HG02623 (cell line): ENCODE measurements around the gene PRR23C.
"Not testable (repeated sequence)": the region's sequence is repeated elsewhere in the genome, so short reads cannot be mapped to it uniquely, and the experiment has no call there.

ENCODE experiments used
- ATAC-seq: cut with Tn5 transposase; IDR thresholded peaks from one replicate; pipeline ENCODE4 v1.9.1; 2021; ENCODE audit warnings: moderate library complexity; ENCODE audit not compliant: unreplicated experiment

PRR23C gene

DNA sequence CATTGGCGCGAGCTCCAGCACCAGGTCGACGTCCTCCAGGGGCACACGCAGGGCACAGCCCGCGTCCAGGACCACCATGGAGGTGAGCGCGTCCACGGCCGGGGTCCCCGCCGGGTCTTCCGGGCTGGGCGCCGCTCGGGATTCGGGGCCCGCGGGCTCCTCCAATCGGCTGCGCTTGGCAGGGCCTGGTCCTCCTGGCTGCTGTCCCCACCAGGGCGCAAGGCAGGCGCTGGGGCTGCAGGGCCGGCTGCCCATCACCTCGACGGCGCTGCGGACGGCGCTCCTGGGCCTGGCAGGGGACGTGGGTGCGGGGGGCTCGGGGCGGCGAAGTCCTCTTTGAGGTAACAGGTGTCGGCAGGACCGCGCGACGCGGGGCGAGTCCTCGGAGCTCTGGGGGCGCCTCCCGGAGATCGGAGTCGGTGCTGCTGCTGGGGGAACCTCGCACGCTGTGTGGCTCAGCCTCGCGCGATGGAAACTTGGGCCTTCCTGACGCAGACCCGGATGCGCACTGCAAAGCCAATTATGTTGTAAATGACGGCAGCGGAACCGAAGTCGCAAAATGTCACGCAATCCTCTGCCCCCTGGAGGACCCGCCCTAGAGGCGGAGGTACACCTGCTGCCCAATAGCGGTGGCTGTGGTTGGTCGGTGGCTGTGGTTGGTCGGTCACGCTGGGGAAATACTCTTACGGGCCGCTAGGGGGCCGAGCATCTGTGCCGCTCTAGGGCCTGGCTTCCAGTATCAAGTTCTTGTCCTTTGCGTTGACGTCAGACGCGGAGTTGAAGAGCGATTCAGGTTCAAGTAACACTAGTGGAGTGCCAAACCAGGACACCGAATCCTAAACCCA lies at the start of gene PRR23C:
Gene PRR23C, minus strand, starts transcription at position 527 of the 845 bp plus-strand sequence. Its CDS starts 272 bp downstream, at position 255.
- ATAC-seq = no peak

DNA sequence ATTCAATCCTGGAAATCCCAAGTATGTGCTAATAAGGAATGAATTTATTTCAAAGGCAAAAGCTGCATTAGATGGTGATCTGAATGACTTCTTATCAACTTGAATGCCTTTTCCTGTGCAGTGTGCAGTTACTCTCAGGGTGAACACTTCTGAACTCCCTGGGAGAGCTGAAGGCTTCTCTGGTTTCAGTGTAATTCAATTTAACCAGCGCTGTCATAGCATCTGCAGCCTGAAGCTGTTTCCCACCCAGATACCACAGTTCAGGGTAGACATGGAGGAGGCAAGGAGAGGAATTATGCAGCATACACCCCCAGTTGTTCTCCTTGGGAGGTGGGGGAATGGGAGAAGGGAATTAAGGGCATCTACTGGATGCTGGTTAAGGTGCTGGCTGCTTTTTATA lies 49.1 kb upstream of the PRR23C start:
- ATAC-seq = no peak

DNA sequence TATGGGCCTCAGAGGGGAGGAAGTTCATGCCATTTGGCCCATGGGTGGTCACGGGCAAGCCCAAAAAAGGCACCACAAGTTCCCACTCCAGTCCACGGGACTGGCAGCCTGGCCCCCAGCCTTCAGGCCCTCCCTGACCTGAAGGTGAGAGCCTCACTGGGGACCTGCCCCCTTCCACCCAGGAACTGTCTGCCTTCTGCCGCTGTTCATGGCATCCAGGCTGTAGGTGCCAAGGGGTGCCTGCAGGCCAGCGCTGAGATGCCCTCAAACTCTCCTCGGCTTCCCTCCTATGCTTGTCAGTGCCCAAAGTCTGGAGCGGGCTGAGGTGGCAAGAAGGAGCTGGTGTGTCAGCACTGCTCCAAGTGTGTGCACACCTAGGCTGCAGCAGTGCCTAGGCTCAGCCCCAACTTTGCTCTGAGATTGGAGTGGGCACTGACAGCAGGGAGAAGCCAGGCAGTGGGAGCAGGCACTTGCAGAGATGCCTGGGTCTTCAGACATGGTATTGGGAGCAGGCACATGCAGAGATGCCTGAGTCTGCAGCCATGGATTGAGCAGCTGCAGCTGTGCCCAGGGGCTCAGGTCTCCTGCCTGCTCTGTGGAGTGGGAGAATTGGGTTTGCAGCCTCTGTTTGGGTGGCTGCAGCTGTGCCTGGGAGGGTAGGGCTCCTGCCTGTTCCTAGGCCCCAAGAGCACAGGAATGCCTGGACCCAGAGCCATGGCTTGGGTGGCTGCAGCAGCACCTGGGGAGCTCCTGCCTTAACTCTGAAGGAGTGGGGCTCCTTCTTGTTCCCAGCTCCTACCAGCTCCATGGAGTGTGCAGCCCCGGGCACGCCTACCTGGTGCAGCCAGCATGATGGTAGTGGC lies 44.0 kb upstream of the PRR23C start:
- ATAC-seq = no peak

DNA sequence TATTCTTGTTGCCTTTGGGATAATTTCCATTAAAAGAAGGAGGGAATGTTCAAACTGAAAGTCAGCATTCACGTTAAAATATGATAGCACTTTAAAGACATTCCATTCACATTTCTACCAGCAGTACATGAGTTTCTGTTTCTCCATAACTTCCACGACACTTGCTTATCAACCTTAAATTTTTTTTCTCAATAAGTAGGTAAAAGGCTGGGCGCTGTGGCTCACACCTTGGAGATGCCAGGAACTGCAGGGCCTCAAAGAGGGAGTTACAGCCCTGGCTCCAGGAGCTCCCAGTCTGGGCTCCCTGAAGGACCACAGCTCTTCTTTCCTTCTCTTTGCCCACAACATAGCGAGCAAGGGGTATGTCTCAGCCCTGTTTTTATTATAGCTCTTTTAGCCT lies 42.9 kb upstream of the PRR23C start:
- ATAC-seq = no peak

DNA sequence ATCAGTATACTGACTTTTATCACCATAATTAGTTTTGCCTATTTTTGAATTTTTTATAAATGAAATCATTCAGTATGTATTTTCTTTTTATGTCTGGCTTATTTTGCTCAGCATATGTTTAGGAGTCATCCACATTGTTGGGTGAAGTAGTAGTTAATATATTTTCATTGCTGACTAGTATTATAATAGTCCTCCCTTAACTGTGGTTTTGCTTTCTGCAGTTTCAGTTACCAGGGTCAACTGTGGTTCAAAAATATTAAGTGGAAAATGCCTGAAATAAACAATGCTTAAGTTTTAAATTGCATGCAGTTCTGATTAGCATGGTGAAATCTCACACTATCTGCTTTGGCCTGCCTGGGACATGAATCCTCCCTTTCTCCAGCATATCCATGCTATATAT lies 39.5 kb upstream of the PRR23C start:
- no peak for ATAC-seq

DNA sequence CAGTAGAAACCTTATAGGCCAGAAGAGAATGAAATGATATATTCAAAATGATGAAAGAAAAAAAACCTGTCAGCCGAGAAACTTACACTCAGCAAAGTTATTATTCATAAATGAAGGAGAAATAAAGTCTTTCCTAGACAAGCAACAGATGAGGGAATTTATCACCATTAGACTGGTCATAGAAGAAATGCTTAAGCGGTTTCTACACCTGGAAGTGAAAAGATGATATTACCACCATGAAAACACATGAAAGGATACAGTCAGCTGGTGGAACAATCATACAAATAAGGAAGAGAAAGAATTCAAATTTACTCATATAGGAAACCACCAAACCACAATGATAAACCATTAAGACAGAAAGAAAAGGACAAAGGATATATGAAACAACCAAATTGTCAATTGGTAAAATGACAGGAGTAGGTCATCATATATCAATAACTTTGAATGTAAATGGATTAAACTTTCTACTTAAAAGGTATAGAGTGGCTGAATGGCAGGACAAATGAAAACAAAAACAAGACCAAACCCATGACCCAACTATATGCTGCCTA lies 29.9 kb upstream of the PRR23C start:
- no peak for ATAC-seq

DNA sequence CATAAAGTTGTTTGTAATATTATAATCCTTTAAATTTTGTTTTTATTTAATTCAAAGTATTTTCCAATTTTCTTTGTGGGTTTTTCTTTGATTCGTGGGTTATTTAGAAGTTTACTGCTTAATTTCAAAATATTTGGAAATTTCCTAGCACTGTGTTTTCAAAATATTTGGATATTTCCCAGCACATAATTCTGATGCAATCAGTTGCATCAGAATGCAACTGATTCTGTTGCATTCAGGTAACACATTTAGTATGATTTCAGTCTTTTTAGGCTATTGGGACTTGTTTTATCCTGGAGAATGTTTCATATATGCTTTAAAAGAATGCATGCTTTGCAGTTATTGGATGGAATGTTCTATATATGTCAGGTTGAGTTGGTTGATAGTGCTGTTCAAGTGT lies 18.2 kb upstream of the PRR23C start:
- no peak for ATAC-seq

DNA sequence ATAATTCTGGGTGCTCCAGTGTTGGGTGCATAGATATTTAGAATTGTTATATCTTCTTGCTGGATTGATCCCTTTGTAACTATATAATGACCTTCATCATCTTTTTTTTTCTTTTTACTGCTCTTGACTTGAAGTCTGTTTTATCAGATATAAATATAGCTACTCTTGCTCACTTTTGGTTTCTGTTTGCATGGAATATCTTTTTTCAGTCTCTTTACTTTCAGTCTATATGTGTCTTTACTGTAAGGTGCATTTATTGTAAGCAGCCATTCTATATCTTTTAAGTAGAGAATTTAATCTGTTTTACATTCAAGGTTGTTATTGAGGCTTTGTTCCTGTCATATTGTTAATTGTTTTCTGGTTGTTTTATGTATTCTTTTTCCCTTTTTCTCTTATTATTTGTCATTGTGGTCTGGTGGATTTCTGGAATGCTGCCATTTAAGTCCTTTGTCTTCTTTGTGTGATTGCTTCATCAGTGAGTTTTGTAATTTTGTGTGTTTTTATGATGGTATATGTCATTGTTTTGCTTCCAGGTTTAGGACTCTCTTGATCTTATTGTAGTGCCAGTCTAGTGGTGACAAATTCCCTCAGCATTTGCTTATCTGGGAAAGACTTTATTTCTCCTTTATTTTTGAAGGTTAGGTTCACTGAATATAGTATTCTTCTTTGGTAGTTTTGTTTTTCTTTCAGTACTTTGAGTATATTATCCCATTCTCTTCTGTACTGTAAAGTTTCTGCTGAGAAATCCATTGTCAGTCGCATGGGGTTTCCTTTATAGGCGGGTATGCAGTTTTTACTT lies 8.3 kb upstream of the PRR23C start:
- no peak for ATAC-seq

DNA sequence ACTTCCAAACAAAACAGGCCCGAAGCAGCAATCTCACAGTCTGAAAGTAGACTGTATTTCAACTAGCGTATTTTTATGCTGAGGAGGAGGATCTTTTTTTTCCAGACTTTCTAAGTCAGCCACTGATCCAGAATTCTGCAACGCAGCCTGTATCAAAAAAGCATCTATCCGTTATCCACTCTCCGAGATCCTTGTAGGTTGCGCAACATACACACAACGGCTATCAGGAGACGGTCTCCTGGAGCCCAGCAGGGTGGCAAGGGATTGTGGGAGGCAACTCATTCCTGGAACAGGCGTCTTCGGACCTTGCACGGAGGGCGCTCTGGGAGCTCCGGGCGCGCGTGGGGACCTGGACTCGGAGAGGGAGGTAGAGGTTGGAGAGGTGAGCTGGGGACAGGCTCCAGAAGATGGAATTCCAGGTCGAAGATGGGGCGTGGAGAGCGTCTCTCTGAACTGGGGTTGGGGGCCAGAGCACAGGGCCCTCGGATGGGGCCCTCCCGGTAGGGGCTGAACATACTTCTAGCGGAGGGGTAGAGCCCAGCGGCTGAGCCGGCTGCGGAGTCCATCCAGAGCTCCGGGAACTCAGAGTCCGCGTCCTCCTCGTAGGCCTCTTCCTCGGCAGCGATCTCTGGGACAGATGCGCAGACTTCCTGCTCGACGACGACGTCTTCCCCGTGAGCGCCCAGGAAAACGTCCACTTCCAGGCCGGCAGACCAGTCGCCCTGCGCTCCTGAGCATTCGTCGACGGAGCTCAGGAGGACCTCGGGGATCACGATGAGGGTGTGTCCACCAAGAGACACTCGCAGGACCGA lies 932 bp downstream of the PRR23C start:
- no peak for ATAC-seq

DNA sequence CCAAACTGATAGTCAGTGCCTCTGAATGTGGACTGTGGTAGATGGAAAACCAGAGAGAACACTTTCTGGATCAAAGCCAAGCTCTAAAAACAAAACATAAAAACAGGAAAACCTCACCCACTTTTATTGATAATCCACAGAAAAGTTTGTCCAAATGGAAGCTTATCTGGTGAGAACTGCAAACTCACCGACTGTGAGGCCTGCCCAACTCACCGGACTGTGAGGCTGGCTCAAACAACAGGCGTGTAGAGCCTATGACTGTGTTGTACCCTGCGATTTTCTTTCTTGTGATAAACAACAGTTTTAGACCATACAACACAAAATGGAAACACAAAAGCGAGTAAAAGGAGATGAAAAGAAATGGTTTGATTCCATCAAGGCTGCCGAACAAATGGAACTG lies 7.2 kb downstream of the PRR23C start:
- no peak for ATAC-seq

DNA sequence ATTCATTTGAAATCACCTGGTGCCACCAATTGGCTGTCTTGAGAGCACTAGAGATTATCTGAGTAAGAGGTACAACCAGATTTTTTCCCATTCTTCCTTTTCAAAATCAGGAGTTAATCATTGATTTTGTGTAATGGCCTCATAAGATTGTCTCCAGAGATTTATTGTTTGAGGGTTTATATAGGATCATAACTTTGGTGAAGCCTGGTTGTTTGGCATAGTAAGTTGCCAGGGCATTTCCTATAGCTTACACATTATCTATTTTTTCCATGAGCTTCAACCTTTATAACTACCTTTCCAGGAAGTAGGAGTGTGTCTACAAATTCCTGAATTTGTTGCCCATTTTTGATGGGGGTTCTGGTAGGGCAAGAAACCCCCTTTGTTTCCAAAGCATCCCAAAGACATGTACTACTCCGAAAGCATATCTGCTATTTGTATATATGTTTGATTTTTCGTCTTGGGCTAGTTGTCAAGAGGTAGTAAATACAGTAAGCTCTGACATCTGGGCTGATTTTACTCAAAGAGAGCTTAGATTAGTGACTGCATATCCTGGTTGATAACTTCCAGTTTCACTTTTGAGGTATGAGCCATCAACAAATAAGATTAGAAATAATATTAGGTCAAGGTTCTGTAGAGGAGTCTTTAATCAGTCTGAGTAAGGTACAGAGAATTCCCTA lies 12.2 kb downstream of the PRR23C start:
- ATAC-seq = no peak

DNA sequence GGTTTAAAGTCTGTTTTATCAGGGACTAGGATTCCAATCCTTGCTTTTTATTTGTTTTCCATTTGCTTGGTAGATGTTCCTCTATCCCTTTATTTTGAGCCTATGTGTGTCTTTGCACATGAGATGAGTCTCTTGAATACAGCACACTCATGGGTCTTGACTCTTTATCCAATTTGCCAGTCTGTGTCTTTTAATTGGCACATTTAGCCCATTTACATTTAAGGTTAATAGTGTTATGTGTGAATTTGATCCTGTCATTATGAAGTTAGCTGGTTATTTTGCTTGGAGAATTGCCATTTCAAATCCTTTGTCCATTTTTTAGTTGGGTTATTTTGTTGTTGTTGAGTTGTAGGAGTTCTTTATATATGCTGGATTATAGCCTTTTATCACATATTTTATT lies 14.1 kb downstream of the PRR23C start:
- ATAC-seq = not testable (repeated sequence)

DNA sequence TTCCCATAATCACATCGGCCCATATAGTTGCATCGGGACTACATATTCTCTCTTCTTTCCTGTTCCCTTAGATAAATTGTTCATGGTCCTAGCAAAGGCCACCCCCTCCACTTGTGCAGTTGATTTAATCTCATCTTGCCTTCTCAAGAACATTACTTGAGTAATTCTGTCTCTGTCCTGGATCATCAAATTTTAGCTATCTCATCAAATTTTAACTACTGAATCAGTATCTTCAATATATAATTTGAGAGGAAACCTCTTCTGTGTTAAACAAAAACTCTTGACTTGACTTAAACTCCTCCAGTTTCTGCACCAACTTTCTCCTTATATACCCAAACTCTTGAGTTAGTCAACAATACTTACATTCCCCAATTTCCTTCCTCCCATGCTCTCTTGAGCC lies 19.7 kb downstream of the PRR23C start:
- no peak for ATAC-seq

DNA sequence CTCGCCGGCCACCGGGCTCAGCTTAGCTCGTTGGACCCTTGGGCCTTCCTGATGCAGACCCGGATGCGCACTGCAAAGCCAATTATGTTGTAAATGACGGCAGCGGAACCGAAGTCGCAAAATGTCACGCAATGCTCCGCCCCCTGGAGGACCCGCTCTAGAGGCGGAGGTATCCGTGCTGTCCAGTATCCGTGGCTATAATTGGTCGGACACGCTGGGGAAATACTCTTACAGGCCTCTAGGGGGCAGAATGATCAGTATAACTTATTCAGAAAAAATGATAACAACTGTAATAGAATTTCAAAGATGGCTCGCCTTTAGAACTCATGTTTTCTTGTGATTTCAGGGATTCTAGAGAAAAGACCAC lies 23.8 kb downstream of the PRR23C start, which contains the start of gene PRR23B:
Gene PRR23B, minus strand, starts transcription at position 59 of the 367 bp plus-strand sequence. CDS start 265 bp downstream, outside the sequence.
- no peak for ATAC-seq

DNA sequence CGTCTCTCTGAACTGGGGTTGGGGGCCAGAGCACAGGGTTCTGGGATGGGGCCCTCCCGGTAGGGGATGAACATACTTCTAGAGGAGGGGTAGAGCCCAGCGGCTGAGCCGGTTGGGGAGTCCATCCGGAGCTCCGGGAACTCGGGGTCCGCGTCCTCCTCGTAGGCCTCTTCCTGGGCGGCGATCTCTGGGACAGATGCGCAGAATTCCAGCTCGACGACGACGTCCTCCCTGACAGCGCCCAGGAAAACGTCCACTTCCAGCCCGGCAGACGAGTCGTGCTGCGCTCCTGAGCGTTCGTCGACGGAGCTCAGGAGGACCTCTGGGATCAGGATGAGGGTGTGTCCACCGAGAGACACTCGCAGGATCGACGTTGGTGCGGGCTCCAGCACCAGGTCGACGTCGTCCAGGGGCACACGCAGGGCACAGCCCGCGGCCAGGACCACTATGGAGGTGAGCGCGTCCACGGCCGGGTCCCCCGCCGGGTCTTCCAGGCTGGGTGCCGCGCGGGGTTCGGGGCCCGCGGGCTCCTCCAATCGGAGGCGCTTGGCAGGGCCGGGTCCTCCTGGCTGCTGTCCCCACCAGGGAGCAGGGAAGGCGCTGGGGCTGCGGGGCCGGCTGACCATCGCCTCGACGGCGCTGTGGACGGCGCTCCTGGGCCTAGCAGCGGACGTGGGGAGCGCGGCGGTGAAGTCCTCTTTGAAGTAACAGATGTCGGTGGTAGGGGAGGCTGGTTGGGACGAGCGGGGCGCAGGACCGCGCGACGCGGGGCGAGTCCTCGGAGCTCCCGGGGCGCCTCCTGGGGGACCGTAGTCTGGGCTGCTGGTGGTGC lies 24.4 kb downstream of the PRR23C start:
- no peak for ATAC-seq

DNA sequence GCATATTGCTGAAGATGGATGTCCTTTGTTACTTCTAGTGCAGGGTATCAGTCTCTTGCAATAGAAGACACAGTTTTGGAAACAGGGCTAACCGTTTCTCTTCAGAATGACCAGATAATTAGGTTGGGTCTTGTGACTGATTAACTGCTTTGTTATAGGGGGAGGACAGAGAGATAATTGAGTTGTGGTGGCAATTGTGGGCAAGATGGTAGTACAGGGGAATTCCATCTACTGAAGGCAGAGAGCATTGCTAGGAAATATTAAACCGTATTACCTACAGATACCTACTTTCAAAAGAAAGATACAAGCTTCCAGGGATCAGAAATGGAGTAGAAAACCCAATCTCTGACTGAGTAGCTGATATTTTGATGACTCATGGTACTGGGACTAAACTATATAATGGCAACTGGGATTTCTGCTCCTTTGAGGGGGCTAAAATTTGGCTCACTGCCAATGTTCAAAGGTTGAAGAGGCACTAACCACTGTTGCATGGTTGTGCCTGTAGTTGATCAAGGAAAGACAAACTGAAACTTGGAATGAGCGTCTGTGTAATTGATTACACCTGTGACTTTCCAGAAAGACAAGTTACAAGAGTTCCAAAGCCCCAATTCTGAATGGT lies 28.2 kb downstream of the PRR23C start:
- ATAC-seq = no peak

DNA sequence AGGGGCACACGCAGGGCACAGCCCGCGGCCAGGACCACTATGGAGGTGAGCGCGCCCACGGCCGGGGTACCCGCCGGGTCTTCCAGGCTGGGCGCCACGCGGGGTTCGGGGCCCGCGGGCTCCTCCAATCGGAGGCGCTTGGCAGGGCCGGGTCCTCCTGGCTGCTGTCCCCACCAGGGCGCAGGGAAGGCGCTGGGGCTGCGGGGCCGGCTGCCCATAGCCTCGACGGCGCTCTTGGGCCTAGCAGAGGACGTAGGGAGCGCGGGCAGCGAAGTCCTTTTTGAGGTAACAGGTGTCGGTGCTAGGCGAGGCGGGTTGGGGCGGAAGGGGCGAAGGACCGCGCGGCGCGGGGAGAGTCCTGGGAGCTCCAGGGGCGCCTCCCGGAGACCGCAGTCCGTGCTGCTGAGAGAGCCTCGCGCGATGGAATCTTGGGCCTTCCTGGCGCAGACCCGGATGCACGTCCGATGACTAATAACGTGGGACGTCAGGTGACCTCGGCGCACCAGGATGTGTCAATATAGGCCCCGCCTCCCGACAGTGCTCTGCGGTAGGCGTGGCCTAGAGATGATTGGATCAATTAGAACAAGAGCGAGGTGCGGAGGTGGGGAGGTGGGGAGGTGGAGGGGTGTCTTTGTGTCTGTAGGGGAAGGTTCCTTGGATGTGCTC lies 38.5 kb downstream of the PRR23C start, which contains the start of gene PRR23A:
Gene PRR23A, minus strand, starts transcription at position 218 of the 666 bp plus-strand sequence. Its CDS starts 0 bp downstream, at position 218.
- ATAC-seq = no peak
